HEK293 (cell line): ENCODE results near the gene SERPINB11.

Experiments
- FEZF1 ChIP-seq: fragments of 450-650 bp; formaldehyde crosslinking; IDR thresholded peaks from 2 replicates; pipeline ENCODE4 v1.5.1; 2016; ENCODE audit warnings: missing biosample characterization, missing genetic modification characterization
- MEIS1 ChIP-seq: sonication (generic); formaldehyde crosslinking; IDR thresholded peaks from 2 replicates; pipeline ENCODE4 v1.8.1; 2022; ENCODE audit warnings: missing genetic modification reagents, mild to moderate bottlenecking, borderline replicate concordance
- REST ChIP-seq: fragments of 450-650 bp; formaldehyde crosslinking; IDR thresholded peaks from 2 replicates; pipeline ENCODE4 v1.5.1; 2016; ENCODE audit warnings: missing biosample characterization, missing genetic modification characterization
- ZFP69B ChIP-seq: fragments of 450-650 bp; formaldehyde crosslinking; IDR thresholded peaks from 2 replicates; pipeline ENCODE4 v1.5.1; 2016; ENCODE audit warnings: missing biosample characterization, missing genetic modification characterization
- ZNF140 ChIP-seq: fragments of 450-650 bp; formaldehyde crosslinking; IDR thresholded peaks from 2 replicates; pipeline ENCODE4 v1.5.1; 2016; ENCODE audit warnings: missing biosample characterization, missing genetic modification characterization
- ZNF2 ChIP-seq: fragments of 450-650 bp; formaldehyde crosslinking; IDR thresholded peaks from 2 replicates; pipeline ENCODE4 v1.5.1; 2016; ENCODE audit warnings: missing biosample characterization, missing genetic modification characterization
- ZNF239 ChIP-seq: fragments of 450-650 bp; formaldehyde crosslinking; IDR thresholded peaks from 2 replicates; pipeline ENCODE4 v1.5.1; 2016; ENCODE audit warnings: missing biosample characterization, missing genetic modification characterization
- ZNF350 ChIP-seq: fragments of 450-650 bp; formaldehyde crosslinking; IDR thresholded peaks from 2 replicates; pipeline ENCODE4 v1.5.0; 2017; ENCODE audit warnings: missing biosample characterization, mild to moderate bottlenecking, missing genetic modification characterization
- ZNF37A ChIP-seq: fragments of 450-650 bp; IDR thresholded peaks from 2 replicates; pipeline ENCODE4 v1.5.1; 2018; ENCODE audit warnings: missing biosample characterization, missing genetic modification characterization
- ZNF394 ChIP-seq: fragments of 450-650 bp; formaldehyde crosslinking; IDR thresholded peaks from 2 replicates; pipeline ENCODE4 v1.5.1; 2016; ENCODE audit warnings: missing biosample characterization, missing genetic modification characterization, mild to moderate bottlenecking, moderate library complexity, borderline replicate concordance
- ZNF404 ChIP-seq: fragments of 450-650 bp; formaldehyde crosslinking; IDR thresholded peaks from 2 replicates; pipeline ENCODE4 v1.5.1; 2017; ENCODE audit warnings: missing biosample characterization, missing genetic modification characterization
- ZNF555 ChIP-seq: fragments of 450-650 bp; formaldehyde crosslinking; conservative IDR thresholded peaks from 2 replicates; pipeline ENCODE4 v1.5.1; 2017; ENCODE audit warnings: missing biosample characterization, mild to moderate bottlenecking, missing genetic modification characterization, inconsistent platforms
- ZNF621 ChIP-seq: fragments of 450-650 bp; formaldehyde crosslinking; IDR thresholded peaks from 2 replicates; pipeline ENCODE4 v1.5.1; 2017; ENCODE audit warnings: missing biosample characterization, missing genetic modification characterization
- ZNF623 ChIP-seq: fragments of 450-650 bp; formaldehyde crosslinking; IDR thresholded peaks from 2 replicates; pipeline ENCODE4 v1.5.1; 2016; ENCODE audit warnings: missing biosample characterization, missing genetic modification characterization
- ZNF624 ChIP-seq: fragments of 450-650 bp; formaldehyde crosslinking; IDR thresholded peaks from 2 replicates; pipeline ENCODE4 v1.5.1; 2017; ENCODE audit warnings: missing biosample characterization, missing genetic modification characterization
- ZNF654 ChIP-seq: fragments of 450-650 bp; formaldehyde crosslinking; IDR thresholded peaks from 2 replicates; pipeline ENCODE4 v1.5.1; 2016; ENCODE audit warnings: low read depth, missing biosample characterization, missing genetic modification characterization
- ZNF776 ChIP-seq: fragments of 450-650 bp; formaldehyde crosslinking; IDR thresholded peaks from 2 replicates; pipeline ENCODE4 v1.5.0; 2017; ENCODE audit warnings: missing biosample characterization, missing genetic modification characterization, borderline replicate concordance
- TF ChIP-seq, protein P1 (sequence below): fragments of 450-650 bp; formaldehyde crosslinking; conservative IDR thresholded peaks from 2 replicates; pipeline ENCODE4 v1.5.1; 2016; ENCODE audit warnings: low read depth, missing biosample characterization, missing genetic modification characterization
- TF ChIP-seq, protein P2 (sequence below): fragments of 450-650 bp; formaldehyde crosslinking; IDR thresholded peaks from 2 replicates; pipeline ENCODE4 v1.5.1; 2016; ENCODE audit warnings: missing biosample characterization, missing genetic modification characterization
- TF ChIP-seq, protein P3 (sequence below): fragments of 450-650 bp; formaldehyde crosslinking; IDR thresholded peaks from 2 replicates; pipeline ENCODE4 v1.5.1; 2016; ENCODE audit warnings: missing biosample characterization, missing genetic modification characterization
- TF ChIP-seq, protein P4 (sequence below): fragments of 450-650 bp; formaldehyde crosslinking; IDR thresholded peaks from 2 replicates; pipeline ENCODE4 v1.5.1; 2016; ENCODE audit warnings: missing biosample characterization, missing genetic modification characterization, borderline replicate concordance

SERPINB11 gene

DNA sequence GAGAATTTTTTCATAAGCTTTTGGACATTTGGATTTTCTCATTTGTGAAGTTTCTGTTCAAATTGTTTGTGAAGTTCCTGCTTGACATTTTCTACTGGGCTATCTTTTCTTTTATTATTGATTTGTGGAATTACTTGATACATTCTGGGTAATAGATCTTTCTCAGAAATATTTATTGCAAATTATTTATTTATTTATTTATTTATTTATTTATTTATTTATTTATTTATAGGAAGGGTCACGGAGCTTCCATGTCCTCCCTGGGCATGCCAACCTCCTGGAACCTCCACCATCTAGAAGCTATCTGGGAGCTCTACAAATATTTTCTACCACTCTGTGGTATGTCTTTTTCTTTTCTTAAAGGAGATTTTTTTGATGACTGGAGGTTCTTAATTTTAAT is 46.7 kb downstream of the SERPINB11 start (continued):
- TF ChIP-seq ZNF140 (tag by site-specific recombination) (peak; percentile 44; the same call in 1 of the 2 replicates), ZFP69B (tag by site-specific recombination) (no peak), ZNF624 (tag by site-specific recombination) (no peak), FEZF1 (no peak), ZNF776 (tag by site-specific recombination) (no peak), ZNF37A (tag by site-specific recombination) (no peak), ZNF350 (tag by site-specific recombination) (no peak), REST (tag by site-specific recombination) (no peak), ZNF239 (no peak), ZNF2 (tag by site-specific recombination) (no peak), MEIS1 (no peak), ZNF394 (tag by site-specific recombination) (peak; percentile 65; the same call in 1 of the 2 replicates), ZNF404 (tag by site-specific recombination) (no peak), ZNF555 (tag by site-specific recombination) (peak; percentile 51), ZNF623 (tag by site-specific recombination) (peak; percentile 42; the same call in 1 of the 2 replicates), ZNF654 (tag by site-specific recombination) (0 out of 2 replicates have a peak, but pooled peaks have one; percentile 11), ZNF621 (tag by site-specific recombination) (no peak)
- TF ChIP-seq, protein P1, sequence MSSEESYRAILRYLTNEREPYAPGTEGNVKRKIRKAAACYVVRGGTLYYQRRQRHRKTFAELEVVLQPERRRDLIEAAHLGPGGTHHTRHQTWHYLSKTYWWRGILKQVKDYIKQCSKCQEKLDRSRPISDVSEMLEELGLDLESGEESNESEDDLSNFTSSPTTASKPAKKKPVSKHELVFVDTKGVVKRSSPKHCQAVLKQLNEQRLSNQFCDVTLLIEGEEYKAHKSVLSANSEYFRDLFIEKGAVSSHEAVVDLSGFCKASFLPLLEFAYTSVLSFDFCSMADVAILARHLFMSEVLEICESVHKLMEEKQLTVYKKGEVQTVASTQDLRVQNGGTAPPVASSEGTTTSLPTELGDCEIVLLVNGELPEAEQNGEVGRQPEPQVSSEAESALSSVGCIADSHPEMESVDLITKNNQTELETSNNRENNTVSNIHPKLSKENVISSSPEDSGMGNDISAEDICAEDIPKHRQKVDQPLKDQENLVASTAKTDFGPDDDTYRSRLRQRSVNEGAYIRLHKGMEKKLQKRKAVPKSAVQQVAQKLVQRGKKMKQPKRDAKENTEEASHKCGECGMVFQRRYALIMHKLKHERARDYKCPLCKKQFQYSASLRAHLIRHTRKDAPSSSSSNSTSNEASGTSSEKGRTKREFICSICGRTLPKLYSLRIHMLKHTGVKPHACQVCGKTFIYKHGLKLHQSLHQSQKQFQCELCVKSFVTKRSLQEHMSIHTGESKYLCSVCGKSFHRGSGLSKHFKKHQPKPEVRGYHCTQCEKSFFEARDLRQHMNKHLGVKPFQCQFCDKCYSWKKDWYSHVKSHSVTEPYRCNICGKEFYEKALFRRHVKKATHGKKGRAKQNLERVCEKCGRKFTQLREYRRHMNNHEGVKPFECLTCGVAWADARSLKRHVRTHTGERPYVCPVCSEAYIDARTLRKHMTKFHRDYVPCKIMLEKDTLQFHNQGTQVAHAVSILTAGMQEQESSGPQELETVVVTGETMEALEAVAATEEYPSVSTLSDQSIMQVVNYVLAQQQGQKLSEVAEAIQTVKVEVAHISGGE (tag by site-specific recombination) = peak; percentile 66
- TF ChIP-seq, protein P2, sequence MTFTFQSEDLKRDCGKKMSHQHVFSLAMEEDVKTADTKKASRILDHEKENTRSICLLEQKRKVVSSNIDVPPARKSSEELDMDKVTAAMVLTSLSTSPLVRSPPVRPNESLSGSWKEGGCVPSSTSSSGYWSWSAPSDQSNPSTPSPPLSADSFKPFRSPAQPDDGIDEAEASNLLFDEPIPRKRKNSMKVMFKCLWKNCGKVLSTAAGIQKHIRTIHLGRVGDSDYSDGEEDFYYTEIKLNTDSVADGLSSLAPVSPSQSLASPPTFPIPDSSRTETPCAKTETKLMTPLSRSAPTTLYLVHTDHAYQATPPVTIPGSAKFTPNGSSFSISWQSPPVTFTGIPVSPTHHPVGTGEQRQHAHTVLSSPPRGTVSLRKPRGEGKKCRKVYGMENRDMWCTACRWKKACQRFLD (tag by site-specific recombination) = no peak
- TF ChIP-seq, protein P3, sequence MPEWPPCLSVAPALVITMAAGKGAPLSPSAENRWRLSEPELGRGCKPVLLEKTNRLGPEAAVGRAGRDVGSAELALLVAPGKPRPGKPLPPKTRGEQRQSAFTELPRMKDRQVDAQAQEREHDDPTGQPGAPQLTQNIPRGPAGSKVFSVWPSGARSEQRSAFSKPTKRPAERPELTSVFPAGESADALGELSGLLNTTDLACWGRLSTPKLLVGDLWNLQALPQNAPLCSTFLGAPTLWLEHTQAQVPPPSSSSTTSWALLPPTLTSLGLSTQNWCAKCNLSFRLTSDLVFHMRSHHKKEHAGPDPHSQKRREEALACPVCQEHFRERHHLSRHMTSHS (tag by site-specific recombination) = no peak
- TF ChIP-seq, protein P4, sequence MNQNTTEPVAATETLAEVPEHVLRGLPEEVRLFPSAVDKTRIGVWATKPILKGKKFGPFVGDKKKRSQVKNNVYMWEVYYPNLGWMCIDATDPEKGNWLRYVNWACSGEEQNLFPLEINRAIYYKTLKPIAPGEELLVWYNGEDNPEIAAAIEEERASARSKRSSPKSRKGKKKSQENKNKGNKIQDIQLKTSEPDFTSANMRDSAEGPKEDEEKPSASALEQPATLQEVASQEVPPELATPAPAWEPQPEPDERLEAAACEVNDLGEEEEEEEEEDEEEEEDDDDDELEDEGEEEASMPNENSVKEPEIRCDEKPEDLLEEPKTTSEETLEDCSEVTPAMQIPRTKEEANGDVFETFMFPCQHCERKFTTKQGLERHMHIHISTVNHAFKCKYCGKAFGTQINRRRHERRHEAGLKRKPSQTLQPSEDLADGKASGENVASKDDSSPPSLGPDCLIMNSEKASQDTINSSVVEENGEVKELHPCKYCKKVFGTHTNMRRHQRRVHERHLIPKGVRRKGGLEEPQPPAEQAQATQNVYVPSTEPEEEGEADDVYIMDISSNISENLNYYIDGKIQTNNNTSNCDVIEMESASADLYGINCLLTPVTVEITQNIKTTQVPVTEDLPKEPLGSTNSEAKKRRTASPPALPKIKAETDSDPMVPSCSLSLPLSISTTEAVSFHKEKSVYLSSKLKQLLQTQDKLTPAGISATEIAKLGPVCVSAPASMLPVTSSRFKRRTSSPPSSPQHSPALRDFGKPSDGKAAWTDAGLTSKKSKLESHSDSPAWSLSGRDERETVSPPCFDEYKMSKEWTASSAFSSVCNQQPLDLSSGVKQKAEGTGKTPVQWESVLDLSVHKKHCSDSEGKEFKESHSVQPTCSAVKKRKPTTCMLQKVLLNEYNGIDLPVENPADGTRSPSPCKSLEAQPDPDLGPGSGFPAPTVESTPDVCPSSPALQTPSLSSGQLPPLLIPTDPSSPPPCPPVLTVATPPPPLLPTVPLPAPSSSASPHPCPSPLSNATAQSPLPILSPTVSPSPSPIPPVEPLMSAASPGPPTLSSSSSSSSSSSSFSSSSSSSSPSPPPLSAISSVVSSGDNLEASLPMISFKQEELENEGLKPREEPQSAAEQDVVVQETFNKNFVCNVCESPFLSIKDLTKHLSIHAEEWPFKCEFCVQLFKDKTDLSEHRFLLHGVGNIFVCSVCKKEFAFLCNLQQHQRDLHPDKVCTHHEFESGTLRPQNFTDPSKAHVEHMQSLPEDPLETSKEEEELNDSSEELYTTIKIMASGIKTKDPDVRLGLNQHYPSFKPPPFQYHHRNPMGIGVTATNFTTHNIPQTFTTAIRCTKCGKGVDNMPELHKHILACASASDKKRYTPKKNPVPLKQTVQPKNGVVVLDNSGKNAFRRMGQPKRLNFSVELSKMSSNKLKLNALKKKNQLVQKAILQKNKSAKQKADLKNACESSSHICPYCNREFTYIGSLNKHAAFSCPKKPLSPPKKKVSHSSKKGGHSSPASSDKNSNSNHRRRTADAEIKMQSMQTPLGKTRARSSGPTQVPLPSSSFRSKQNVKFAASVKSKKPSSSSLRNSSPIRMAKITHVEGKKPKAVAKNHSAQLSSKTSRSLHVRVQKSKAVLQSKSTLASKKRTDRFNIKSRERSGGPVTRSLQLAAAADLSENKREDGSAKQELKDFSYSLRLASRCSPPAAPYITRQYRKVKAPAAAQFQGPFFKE = no peak
